Calu3 (cell line): Measurements from ENCODE around the gene EHMT1. TPM values are rescaled to one million over a fixed set of nuclear protein-coding genes. Genes with fewer than 3 reads are reported as not detected.

ENCODE experiments used
- BruUV-seq: library from RNA; stranded (reverse); fragments of 400-500 nt; replicated peaks from 2 replicates; lab custom pipeline; 2021; lab: Mats Ljungman, UMichigan
- CTCF ChIA-PET: fragments of 300-600 bp; sonication (Branson Sonifier 250); formaldehyde crosslinking; loops from one replicate; lab custom pipeline; 2022; ENCODE audit warnings: antibody characterized with exemption; lab: Charles Lee
- DNase-seq: peaks from one replicate; pipeline ENCODE4 v3.0.0; 2022
- H3K27ac Mint-ChIP-seq: one replicate; pipeline ENCODE4 v1.8.0; 2022; ENCODE audit warnings: mixed read lengths; ENCODE audit not compliant: unreplicated experiment
- H3K27me3 Mint-ChIP-seq: one replicate; pipeline ENCODE4 v1.8.0; 2022; ENCODE audit warnings: mixed read lengths; ENCODE audit not compliant: unreplicated experiment
- H3K36me3 Mint-ChIP-seq: one replicate; pipeline ENCODE4 v1.8.0; 2022; ENCODE audit warnings: mild to moderate bottlenecking, moderate library complexity, mixed read lengths; ENCODE audit not compliant: insufficient read depth, unreplicated experiment
- H3K4me1 Mint-ChIP-seq: one replicate; pipeline ENCODE4 v1.8.0; 2022; ENCODE audit warnings: mild to moderate bottlenecking, low read depth, mixed read lengths; ENCODE audit not compliant: unreplicated experiment
- H3K4me3 Mint-ChIP-seq: one replicate; pipeline ENCODE4 v1.8.0; 2022; ENCODE audit warnings: mild to moderate bottlenecking, low read depth, moderate library complexity, mixed read lengths; ENCODE audit not compliant: unreplicated experiment
- H3K9me3 Mint-ChIP-seq: one replicate; pipeline ENCODE4 v1.8.0; 2022; ENCODE audit warnings: low read depth, mixed read lengths; ENCODE audit not compliant: unreplicated experiment
- intact Hi-C: fragments of 100-400 bp; cut with micrococcal nuclease; formaldehyde crosslinking; loops from one replicate; pipeline ENCODE4 v1.10.0; 2022; ENCODE audit not compliant: unreplicated experiment
- total RNA-seq: library from RNA; stranded (reverse); gene quantifications from 2 replicates; pipeline ENCODE4 v1.2.3, GENCODE V29; 2022
- TF ChIP-seq, protein P1 (sequence below): fragments of 200-600 bp; IDR thresholded peaks from one replicate; pipeline ENCODE4 v1.8.0; 2022; ENCODE audit warnings: antibody characterized with exemption; ENCODE audit not compliant: unreplicated experiment

EHMT1 gene
- total RNA-seq, 1 experiment from 2014 or later: 56.0 TPM

DNA sequence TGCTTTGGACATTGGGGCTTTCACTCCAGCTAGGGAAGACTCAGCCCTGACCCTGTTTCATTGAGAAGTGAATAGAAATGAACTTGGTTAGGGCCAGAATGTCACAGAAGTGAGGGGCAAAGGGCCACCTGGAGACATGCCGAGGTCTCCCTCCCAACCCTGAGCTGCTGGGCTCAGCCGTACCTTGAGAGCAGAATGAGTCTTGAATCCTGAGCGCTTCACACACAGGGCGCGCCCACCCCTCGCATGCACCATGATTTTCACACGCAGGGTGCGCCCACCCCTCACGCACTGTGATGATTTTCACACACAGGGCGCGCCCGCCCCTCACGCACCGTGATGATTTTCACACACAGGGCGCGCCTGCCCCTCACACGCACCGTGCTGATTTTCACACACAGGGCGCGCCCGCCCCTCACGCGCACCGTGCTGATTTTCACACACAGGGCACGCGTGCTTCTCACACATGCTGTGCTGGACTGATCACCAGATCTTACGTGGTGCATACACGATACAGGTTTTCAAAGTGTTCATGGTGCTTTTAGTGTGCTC lies 99.0 kb downstream of the EHMT1 start:
- H3K4me1 Mint-ChIP-seq: no peaks in the 10 kb centered on the region
- no peak overlapping the region for H3K4me3 Mint-ChIP-seq
- TF ChIP-seq, protein P1, sequence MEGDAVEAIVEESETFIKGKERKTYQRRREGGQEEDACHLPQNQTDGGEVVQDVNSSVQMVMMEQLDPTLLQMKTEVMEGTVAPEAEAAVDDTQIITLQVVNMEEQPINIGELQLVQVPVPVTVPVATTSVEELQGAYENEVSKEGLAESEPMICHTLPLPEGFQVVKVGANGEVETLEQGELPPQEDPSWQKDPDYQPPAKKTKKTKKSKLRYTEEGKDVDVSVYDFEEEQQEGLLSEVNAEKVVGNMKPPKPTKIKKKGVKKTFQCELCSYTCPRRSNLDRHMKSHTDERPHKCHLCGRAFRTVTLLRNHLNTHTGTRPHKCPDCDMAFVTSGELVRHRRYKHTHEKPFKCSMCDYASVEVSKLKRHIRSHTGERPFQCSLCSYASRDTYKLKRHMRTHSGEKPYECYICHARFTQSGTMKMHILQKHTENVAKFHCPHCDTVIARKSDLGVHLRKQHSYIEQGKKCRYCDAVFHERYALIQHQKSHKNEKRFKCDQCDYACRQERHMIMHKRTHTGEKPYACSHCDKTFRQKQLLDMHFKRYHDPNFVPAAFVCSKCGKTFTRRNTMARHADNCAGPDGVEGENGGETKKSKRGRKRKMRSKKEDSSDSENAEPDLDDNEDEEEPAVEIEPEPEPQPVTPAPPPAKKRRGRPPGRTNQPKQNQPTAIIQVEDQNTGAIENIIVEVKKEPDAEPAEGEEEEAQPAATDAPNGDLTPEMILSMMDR: no peak
- no TSS peak for BruUV-seq
- peaks cover 2% of the 10 kb centered on the region for H3K9me3 Mint-ChIP-seq
- intact Hi-C loops: no loop called here
- DNase-seq: no peak
- H3K27me3 Mint-ChIP-seq: no peaks in the 10 kb centered on the region
- no peak overlapping the region for H3K27ac Mint-ChIP-seq
- peaks cover 17% of the 10 kb centered on the region for H3K36me3 Mint-ChIP-seq
- CTCF ChIA-PET: no interaction called here

DNA sequence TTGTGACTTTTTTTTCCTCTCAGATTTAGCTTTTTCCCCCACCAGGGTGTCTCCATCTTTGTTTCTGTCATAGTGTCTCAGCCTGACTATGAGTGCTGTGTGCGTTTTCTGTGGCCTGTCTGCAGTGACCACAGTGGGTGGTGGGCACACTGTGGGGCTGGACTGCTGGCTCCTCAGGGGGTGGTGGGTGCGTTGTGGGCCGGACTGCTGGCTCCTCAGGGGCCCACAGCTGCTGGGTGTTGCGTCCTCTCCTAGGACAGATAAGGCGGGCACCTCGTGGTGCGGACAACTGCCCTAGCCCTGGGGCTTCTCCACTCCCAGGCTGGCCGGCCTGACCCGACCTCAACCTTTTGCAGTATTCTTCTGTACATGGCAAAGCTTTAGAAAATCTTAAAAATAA lies 100.4 kb downstream of the EHMT1 start:
- CTCF ChIA-PET: no interaction called here
- H3K36me3 Mint-ChIP-seq: peaks cover 22% of the 10 kb centered on the region
- intact Hi-C loops: no loop called here

DNA sequence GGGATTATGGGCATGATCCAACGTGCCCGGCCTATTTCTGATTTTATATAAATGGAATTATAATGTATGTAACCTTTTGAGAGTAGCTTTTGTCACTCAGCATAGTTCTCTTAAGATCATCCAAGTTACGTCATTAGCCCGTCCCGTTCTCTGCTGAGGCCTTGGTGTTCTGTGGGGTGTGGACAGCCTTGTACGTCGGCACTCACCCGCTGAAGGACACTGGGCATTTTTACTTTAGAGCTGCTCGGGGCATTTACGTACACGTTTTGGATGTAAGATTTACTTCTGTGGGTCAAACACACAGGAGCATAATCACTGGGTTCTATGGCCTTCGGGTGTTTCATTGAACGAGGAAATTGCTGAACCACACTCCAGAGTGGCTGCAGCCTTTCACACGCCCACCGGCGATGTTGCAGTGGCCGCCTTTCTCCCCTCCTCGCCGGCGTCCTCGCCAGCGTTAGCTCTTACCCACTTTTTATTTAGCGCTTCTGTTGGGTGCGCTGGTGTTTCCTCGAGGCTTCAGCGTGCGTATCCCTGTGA lies 101.8 kb downstream of the EHMT1 start:
- no peak for DNase-seq
- TF ChIP-seq, protein P1: no peak

More for the DNA sequence above, 100.4 kb downstream of the EHMT1 start:
- Mint-ChIP-seq H3K9me3 (peaks cover 2% of the 10 kb centered on the region), H3K27ac (no peak overlapping the region), H3K4me3 (no peak overlapping the region), H3K27me3 (no peaks in the 10 kb centered on the region), H3K4me1 (no peaks in the 10 kb centered on the region)
- DNase-seq: no peak
- BruUV-seq: no TSS peak
- TF ChIP-seq, protein P1: no peak

DNA sequence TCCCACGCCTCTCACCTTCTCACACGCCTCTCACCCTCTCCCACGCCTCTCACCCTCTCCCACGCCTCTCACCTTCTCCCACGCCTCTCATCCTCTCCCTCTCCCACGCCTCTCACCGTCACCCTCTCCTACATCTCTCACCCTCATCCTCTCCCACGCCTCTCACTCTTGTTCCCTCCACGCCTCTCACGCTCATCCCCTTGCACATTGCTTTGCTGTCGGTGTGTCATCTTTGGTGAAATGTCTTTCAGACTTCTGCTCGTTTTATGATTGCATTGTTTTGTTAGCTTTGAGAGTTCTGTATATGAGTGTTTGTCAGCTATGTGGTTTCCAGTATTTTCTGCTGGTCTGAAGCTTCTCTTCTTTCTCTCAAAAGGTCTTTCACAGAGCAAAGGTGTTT lies 102.7 kb downstream of the EHMT1 start:
- H3K27ac Mint-ChIP-seq: no peak overlapping the region
- H3K9me3 Mint-ChIP-seq: peaks cover 5% of the 10 kb centered on the region
- no TSS peak for BruUV-seq
- no peak overlapping the region for H3K4me3 Mint-ChIP-seq
- no peaks in the 10 kb centered on the region for H3K4me1 Mint-ChIP-seq
- H3K27me3 Mint-ChIP-seq: no peaks in the 10 kb centered on the region
- CTCF ChIA-PET: interaction anchor here (0.7 kb wide), 1 partner anchor 325 kb away, joined by 3 read pairs; no protein-coding TSS in a partner anchor
- no peak for DNase-seq
- H3K36me3 Mint-ChIP-seq: peaks cover 22% of the 10 kb centered on the region
- TF ChIP-seq, protein P1: no peak
- intact Hi-C loops: no loop called here

More for the DNA sequence above, 101.8 kb downstream of the EHMT1 start:
- no TSS peak for BruUV-seq
- Mint-ChIP-seq H3K4me3 (no peak overlapping the region), H3K9me3 (peaks cover 5% of the 10 kb centered on the region), H3K27ac (no peak overlapping the region), H3K27me3 (no peaks in the 10 kb centered on the region), H3K36me3 (peaks cover 25% of the 10 kb centered on the region), H3K4me1 (no peaks in the 10 kb centered on the region)
- CTCF ChIA-PET: no interaction called here
- intact Hi-C loops: no loop called here
